Osteoblast (primary cell): ENCODE data around the gene LRCOL1. TPM values are rescaled to one million over a fixed set of nuclear protein-coding genes. Genes with fewer than 3 reads are reported as not detected.

Experiments
- DNase-seq: peaks from one replicate; pipeline ENCODE4 v3.0.0; 2011; ENCODE audit warnings: low spot score, mixed read lengths; ENCODE audit not compliant: insufficient read length; ENCODE audit errors: missing footprints
- H2AFZ ChIP-seq: 2 replicates; pipeline ENCODE4 v1.6.0; 2011; ENCODE audit warnings: mild to moderate bottlenecking, low read length
- H3K27ac ChIP-seq: 2 replicates; pipeline ENCODE4 v1.5.1; 2011; ENCODE audit warnings: mild to moderate bottlenecking, low read depth, low read length, moderate library complexity
- H3K27me3 ChIP-seq: 2 replicates; pipeline ENCODE4 v1.6.0; 2012; ENCODE audit warnings: mild to moderate bottlenecking, control low read depth, inconsistent platforms, low read length, moderate library complexity; ENCODE audit not compliant: insufficient read depth
- H3K36me3 ChIP-seq: 2 replicates; pipeline ENCODE4 v1.5.1; 2011; ENCODE audit warnings: mild to moderate bottlenecking, low read length, control low read depth, moderate library complexity; ENCODE audit not compliant: insufficient read depth
- H3K4me1 ChIP-seq: 2 replicates; pipeline ENCODE4 v1.5.1; 2011; ENCODE audit warnings: mild to moderate bottlenecking, low read length, control low read depth, moderate library complexity; ENCODE audit not compliant: insufficient read depth
- H3K4me2 ChIP-seq: 2 replicates; pipeline ENCODE4 v1.6.0; 2011; ENCODE audit warnings: mild to moderate bottlenecking, low read length; ENCODE audit not compliant: insufficient read depth
- H3K4me3 ChIP-seq: fragments of 200-600 bp; sonication (generic); 3 replicates; pipeline ENCODE4 v1.5.1; 2012; ENCODE audit warnings: mild to moderate bottlenecking, low read length, inconsistent platforms; ENCODE audit not compliant: insufficient read depth
- H3K79me2 ChIP-seq: 2 replicates; pipeline ENCODE4 v1.6.0; 2012; ENCODE audit warnings: mild to moderate bottlenecking, low read length, control low read depth, inconsistent platforms; ENCODE audit not compliant: insufficient read depth
- H3K9me3 ChIP-seq: 2 replicates; pipeline ENCODE4 v1.5.1; 2011; ENCODE audit warnings: low read depth, low read length, control low read depth
- H4K20me1 ChIP-seq: 2 replicates; pipeline ENCODE4 v1.6.0; 2012; ENCODE audit warnings: mild to moderate bottlenecking, low read length, control low read depth; ENCODE audit not compliant: insufficient read depth
- total RNA-seq: library from RNA; depleted of rRNA; stranded (reverse); fragments of >200 nt; gene quantifications from 2 replicates; pipeline ENCODE4 v1.2.3, GENCODE V29; 2012
- TF ChIP-seq, protein P1 (sequence below): IDR thresholded peaks from 2 replicates; pipeline ENCODE4 v1.5.1; 2011; ENCODE audit warnings: mild to moderate bottlenecking, low read depth, low read length, moderate library complexity; ENCODE audit errors: extremely low read depth

Gene LRCOL1
- total RNA-seq, 1 donor, result not detected

DNA sequence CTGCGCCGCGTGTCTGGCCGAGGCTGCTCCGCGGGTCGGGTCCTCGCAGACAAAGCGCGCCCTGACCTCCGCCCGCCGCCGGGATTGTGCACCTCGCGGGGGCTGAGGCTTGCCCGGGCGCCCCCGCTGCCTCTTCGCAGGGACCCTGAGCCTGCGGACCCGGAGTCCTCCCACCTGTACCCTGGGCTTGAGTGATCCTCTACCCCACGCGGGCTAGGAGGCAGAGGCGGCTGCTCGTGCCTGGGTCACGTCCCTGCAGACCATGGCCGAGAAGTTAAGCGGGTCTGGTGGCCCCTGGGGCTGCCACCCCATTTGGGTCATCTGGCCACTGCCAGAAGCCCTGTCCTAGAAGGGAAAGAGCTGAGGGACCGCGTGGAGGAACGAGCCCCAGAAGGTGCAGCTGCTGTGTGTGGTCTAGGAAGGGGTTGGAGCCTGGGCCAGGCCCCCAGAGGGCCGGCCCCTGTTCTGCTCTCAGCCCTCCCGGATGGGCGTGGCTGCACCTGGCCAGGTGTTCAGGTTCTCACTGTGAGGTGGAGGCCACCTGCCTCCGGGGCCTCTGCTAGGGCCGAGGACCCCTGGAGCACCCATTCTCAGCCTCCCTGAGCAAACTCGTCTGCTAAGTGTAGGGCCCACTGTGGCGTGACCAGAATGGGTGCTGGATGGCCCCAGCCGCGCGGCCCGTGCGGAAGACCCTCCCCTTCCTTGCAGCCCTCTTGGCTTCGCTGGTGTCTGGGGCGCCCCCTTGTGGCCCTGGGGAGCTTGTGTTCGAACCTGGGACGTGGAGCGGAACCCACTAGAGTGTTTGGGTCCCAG, 49.6 kb downstream of the LRCOL1 start:
- Histone ChIP-seq H3K4me2 (peak overlapping the region; percentile 45), H3K9me3 (no peaks in the 10 kb centered on the region), H3K36me3 (no peaks in the 10 kb centered on the region), H2AFZ (no peak overlapping the region), H3K27ac (no peak overlapping the region), H3K4me1 (no peaks in the 10 kb centered on the region), H3K79me2 (no peaks in the 10 kb centered on the region), H4K20me1 (peaks cover 12% of the 10 kb centered on the region), H3K4me3 (peak overlapping the region; percentile 61), H3K27me3 (peaks cover 18% of the 10 kb centered on the region)
- TF ChIP-seq, protein P1, sequence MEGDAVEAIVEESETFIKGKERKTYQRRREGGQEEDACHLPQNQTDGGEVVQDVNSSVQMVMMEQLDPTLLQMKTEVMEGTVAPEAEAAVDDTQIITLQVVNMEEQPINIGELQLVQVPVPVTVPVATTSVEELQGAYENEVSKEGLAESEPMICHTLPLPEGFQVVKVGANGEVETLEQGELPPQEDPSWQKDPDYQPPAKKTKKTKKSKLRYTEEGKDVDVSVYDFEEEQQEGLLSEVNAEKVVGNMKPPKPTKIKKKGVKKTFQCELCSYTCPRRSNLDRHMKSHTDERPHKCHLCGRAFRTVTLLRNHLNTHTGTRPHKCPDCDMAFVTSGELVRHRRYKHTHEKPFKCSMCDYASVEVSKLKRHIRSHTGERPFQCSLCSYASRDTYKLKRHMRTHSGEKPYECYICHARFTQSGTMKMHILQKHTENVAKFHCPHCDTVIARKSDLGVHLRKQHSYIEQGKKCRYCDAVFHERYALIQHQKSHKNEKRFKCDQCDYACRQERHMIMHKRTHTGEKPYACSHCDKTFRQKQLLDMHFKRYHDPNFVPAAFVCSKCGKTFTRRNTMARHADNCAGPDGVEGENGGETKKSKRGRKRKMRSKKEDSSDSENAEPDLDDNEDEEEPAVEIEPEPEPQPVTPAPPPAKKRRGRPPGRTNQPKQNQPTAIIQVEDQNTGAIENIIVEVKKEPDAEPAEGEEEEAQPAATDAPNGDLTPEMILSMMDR, result peak; percentile 59
- peak; percentile 99 for DNase-seq

DNA sequence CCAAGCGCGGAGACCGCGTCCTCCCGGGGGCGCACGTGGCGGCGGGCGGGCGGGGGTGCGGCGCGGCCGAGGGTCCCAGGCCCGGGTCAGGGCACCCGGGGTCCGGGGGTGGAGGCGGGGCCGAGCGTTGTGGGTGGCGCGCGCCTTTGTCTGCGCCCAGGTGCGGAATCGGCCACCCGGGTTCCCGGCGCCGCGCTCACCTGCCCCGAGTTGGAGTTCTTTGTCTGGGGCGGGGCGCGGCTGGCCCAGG, 50.1 kb downstream of the LRCOL1 start:
- no peak for DNase-seq
- Histone ChIP-seq H4K20me1 (peaks cover 12% of the 10 kb centered on the region), H3K9me3 (no peaks in the 10 kb centered on the region), H3K4me2 (peak overlapping the region; percentile 45), H3K27me3 (peaks cover 18% of the 10 kb centered on the region), H2AFZ (no peak overlapping the region), H3K79me2 (no peaks in the 10 kb centered on the region), H3K4me3 (peak overlapping the region; percentile 61), H3K27ac (no peak overlapping the region), H3K4me1 (no peaks in the 10 kb centered on the region), H3K36me3 (no peaks in the 10 kb centered on the region)
- TF ChIP-seq, protein P1, result no peak

DNA sequence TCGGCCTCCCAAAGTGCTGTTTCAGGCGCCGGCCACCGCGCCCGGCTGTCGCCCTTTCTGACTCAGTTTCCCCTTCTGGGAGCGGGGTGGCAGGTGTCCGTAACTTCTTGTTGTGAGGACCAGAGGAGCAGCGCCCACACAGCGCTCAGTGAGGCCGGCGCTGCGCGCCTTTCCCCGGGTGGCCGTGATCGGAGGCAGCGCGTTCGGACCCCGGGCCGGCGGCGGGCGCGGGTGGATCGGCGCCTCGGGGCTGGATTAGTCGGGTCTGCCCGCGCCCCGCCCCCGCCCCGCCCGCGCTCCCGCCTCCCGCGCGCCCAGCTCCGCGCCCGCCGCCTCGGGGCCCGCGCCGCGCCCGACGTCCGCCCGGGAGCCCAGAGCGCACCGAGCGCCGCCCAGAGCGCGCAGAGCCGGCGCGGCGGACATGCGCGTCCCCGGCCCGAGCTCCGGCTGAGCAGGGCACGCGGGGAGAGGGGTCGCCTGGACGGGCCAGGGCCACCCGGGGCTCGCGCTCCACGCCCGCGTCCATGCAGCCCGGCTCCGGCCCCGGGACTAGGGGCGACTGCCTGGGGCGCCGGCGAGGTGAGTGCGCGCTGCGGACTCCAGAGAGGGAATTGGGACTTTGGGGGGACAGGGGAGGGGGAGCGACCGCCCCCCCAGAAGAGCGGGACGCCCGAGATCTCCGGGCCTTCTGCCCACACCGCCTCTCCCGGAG, 50.6 kb downstream of the LRCOL1 start:
- H3K4me1 ChIP-seq, result no peaks in the 10 kb centered on the region
- H2AFZ ChIP-seq, result no peak overlapping the region
- peak overlapping the region; percentile 55 for H3K4me2 ChIP-seq
- no peaks in the 10 kb centered on the region for H3K36me3 ChIP-seq
- H3K27me3 ChIP-seq, result peaks cover 18% of the 10 kb centered on the region
- no peaks in the 10 kb centered on the region for H3K79me2 ChIP-seq
- TF ChIP-seq, protein P1, result no peak
- no peak overlapping the region for H3K27ac ChIP-seq
- no peaks in the 10 kb centered on the region for H3K9me3 ChIP-seq
- peak overlapping the region; percentile 61 for H3K4me3 ChIP-seq
- DNase-seq, result peak; percentile 99
- peaks cover 12% of the 10 kb centered on the region for H4K20me1 ChIP-seq
